ENCODE measurements around the gene ITM2A.

DNA sequence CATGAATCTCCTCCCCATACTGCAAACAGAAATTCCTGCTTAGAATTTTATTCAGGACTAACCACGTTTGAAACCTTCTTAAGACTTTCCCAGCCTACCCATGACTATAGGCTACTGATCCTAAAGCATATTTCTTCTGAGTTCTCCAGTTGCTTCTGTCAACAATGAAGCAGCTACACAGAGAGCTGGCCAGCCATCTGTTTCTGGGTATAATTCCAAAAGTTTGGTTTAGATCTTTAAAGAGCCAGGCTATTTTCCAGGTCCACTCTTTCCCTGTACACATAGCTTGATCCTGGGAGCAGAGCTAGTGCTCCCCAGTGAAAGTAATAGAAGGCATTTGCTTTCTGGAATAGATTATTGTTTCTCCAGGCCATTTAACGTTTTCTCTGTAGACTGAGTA is 4.0 kb upstream of the ITM2A start:
- TF ChIP-seq POLR2A (IDR thresholded peaks at IDR 0.05) = no peak
- TF ChIP-seq, protein P1, sequence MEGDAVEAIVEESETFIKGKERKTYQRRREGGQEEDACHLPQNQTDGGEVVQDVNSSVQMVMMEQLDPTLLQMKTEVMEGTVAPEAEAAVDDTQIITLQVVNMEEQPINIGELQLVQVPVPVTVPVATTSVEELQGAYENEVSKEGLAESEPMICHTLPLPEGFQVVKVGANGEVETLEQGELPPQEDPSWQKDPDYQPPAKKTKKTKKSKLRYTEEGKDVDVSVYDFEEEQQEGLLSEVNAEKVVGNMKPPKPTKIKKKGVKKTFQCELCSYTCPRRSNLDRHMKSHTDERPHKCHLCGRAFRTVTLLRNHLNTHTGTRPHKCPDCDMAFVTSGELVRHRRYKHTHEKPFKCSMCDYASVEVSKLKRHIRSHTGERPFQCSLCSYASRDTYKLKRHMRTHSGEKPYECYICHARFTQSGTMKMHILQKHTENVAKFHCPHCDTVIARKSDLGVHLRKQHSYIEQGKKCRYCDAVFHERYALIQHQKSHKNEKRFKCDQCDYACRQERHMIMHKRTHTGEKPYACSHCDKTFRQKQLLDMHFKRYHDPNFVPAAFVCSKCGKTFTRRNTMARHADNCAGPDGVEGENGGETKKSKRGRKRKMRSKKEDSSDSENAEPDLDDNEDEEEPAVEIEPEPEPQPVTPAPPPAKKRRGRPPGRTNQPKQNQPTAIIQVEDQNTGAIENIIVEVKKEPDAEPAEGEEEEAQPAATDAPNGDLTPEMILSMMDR (IDR thresholded peaks at IDR 0.05 in 8 of 11, conservative IDR thresholded peaks at IDR 0.05 in 3 of 11) = no peak
- TF ChIP-seq POLR2AphosphoS5 (IDR thresholded peaks at IDR 0.05) = no peak
